OCI-LY1 (cell line): ENCODE measurements around the gene MOGAT1.

Source experiments
- H2AFZ ChIP-seq: fragments of 200-600 bp; sonication (generic), shearing (Covaris generic); 2 replicates; pipeline ENCODE4 v1.6.0; 2014; ENCODE audit warnings: antibody characterized with exemption, mild to moderate bottlenecking, low read length
- H3F3A ChIP-seq: fragments of 200-600 bp; sonication (generic), shearing (Covaris generic); 2 replicates; pipeline ENCODE4 v1.6.0; 2014; ENCODE audit warnings: mild to moderate bottlenecking, antibody characterized with exemption, low read length, moderate library complexity; ENCODE audit not compliant: insufficient read depth
- H3K27ac ChIP-seq: fragments of 200-600 bp; sonication (generic); 2 replicates; pipeline ENCODE4 v1.5.1; 2014; ENCODE audit warnings: low read length, mixed run types, mild to moderate bottlenecking, low read depth; ENCODE audit not compliant: poor library complexity, severe bottlenecking
- H3K27me3 ChIP-seq: fragments of 200-600 bp; sonication (generic); 2 replicates; pipeline ENCODE4 v1.6.0; 2014; ENCODE audit warnings: antibody characterized with exemption, mild to moderate bottlenecking, low read length, moderate library complexity; ENCODE audit not compliant: insufficient read depth
- H3K36me3 ChIP-seq: fragments of 200-600 bp; sonication (generic); 2 replicates; pipeline ENCODE4 v1.6.1; 2014; ENCODE audit warnings: mild to moderate bottlenecking, antibody characterized with exemption, low read length, moderate library complexity, mixed read lengths; ENCODE audit not compliant: insufficient read depth
- H3K4me1 ChIP-seq: fragments of 200-600 bp; sonication (generic); 2 replicates; pipeline ENCODE4 v1.5.1; 2014; ENCODE audit warnings: mild to moderate bottlenecking, low read length, moderate library complexity; ENCODE audit not compliant: insufficient read depth, severe bottlenecking
- H3K4me2 ChIP-seq: fragments of 200-600 bp; sonication (generic), shearing (Covaris generic); 2 replicates; pipeline ENCODE4 v1.6.1; 2014; ENCODE audit warnings: low read length
- H3K4me3 ChIP-seq: fragments of 200-600 bp; sonication (generic); 2 replicates; pipeline ENCODE4 v1.5.1; 2014; ENCODE audit warnings: low read length, low read depth, mild to moderate bottlenecking, mixed read lengths; ENCODE audit not compliant: poor library complexity, severe bottlenecking
- H3K79me2 ChIP-seq: fragments of 200-600 bp; shearing (Covaris generic); 2 replicates; pipeline ENCODE4 v1.6.1; 2016; ENCODE audit warnings: mixed run types, low read length, mixed read lengths; ENCODE audit not compliant: insufficient read depth
- H3K9ac ChIP-seq: fragments of 200-600 bp; sonication (generic), shearing (Covaris generic); 2 replicates; pipeline ENCODE4 v1.6.1; 2014; ENCODE audit warnings: mild to moderate bottlenecking, low read length, mixed read lengths
- H3K9me2 ChIP-seq: fragments of 200-600 bp; sonication (generic), shearing (Covaris generic); 2 replicates; pipeline ENCODE4 v1.6.1; 2014; ENCODE audit warnings: low read depth, mild to moderate bottlenecking, low read length, mixed read lengths
- H3K9me3 ChIP-seq: fragments of 200-600 bp; shearing (Covaris generic); 2 replicates; pipeline ENCODE4 v1.6.1; 2014; ENCODE audit warnings: low read length, mixed read lengths
- H4K20me1 ChIP-seq: fragments of 200-600 bp; sonication (generic), shearing (Covaris generic); 2 replicates; pipeline ENCODE4 v1.6.0; 2016; ENCODE audit warnings: mild to moderate bottlenecking, low read length; ENCODE audit not compliant: insufficient read depth
- CTCF ChIP-seq: fragments of 200-600 bp; sonication (generic), shearing (Covaris generic); IDR thresholded peaks from 2 replicates; pipeline ENCODE4 v1.5.1; 2017; ENCODE audit warnings: mild to moderate bottlenecking, antibody characterized with exemption, low read length, moderate library complexity, mixed read lengths
- EZH2 ChIP-seq: fragments of 200-600 bp; sonication (generic), shearing (Covaris generic); IDR thresholded peaks from 2 replicates; pipeline ENCODE4 v1.8.0; 2017; ENCODE audit warnings: borderline replicate concordance, mixed run types, mild to moderate bottlenecking, antibody characterized with exemption, low read length, moderate library complexity, mixed read lengths

MOGAT1 gene

GRCh38 chr2:222751238-222751637 lies 79.8 kb downstream of the MOGAT1 start:
- Histone ChIP-seq H3K9me2 (no peaks in the 10 kb centered on the region), H4K20me1 (no peaks in the 10 kb centered on the region), H3K27ac (no peak overlapping the region), H3K9ac (no peak overlapping the region), H3K79me2 (no peaks in the 10 kb centered on the region), H3K4me2 (no peak overlapping the region), H3K9me3 (peaks cover 3% of the 10 kb centered on the region; the same call in 1 of the 2 replicates), H3K4me1 (peaks cover 4% of the 10 kb centered on the region), H2AFZ (0 out of 2 replicates have a peak overlapping the region, but pooled peaks have one; percentile 78), H3K27me3 (no peaks in the 10 kb centered on the region), H3K36me3 (no peaks in the 10 kb centered on the region), H3F3A (no peaks in the 10 kb centered on the region), H3K4me3 (no peak overlapping the region)
- no peak for TF ChIP-seq CTCF
- no peak for TF ChIP-seq EZH2

DNA sequence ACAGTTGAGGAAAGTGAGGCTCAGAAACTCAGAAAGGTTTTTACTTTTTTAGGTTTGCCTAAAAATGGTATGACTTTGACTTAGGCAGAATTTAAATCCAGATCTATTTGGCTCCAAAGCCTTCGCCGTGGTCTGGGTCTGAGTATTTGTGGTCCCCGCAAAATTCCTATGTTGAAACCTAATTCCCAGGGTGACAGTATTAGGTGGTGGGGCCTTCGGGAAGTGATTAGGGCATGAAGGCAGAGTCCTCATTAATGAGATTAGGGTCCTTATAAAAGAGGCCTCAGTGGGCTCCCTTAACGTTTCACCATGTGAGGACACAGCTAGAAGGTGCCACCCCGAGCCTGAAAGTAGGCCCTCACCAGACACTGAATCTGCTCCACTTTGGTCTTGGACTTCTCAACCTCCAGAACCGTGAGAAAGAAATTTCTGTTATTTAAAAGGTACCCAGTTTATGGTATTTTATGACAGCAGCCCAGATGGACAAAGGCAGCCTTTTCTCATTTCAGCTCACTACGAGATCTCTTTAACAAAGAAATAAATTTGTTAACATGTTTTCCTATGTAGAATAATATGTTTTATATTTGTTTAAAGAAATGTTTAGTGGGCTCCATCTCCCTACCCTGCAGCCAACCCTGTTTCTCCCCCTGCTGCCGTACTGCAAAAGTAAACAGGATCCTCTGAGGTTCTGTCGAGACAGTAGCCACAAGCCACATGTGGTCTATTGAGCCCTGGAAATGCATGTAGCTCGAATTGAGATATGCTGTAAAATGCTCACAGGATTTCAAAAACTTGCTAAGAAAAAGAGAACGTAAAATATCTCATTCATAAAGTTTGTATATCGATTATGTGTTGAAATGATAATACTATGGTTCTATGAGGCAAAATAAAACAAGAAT lies 80.6 kb downstream of the MOGAT1 start:
- Histone ChIP-seq H3K79me2 (no peaks in the 10 kb centered on the region), H3K4me1 (peaks cover 4% of the 10 kb centered on the region), H3K27ac (no peak overlapping the region), H3F3A (no peaks in the 10 kb centered on the region), H3K9ac (no peak overlapping the region), H3K36me3 (no peaks in the 10 kb centered on the region), H3K9me2 (no peaks in the 10 kb centered on the region), H4K20me1 (no peaks in the 10 kb centered on the region), H3K4me3 (no peak overlapping the region), H3K27me3 (no peaks in the 10 kb centered on the region), H3K9me3 (peaks cover 3% of the 10 kb centered on the region; the same call in 1 of the 2 replicates), H3K4me2 (no peak overlapping the region), H2AFZ (no peak overlapping the region)
- TF ChIP-seq EZH2 (no peak), CTCF (no peak)

- H3K79me2 ChIP-seq, result no peaks in the 10 kb centered on the region
- H3K4me2 ChIP-seq, result no peak overlapping the region
- no peaks in the 10 kb centered on the region for H3K27me3 ChIP-seq
- peaks cover 4% of the 10 kb centered on the region for H3K4me1 ChIP-seq
- no peaks in the 10 kb centered on the region for H3K9me2 ChIP-seq
- H2AFZ ChIP-seq, result no peak overlapping the region
- H3K4me3 ChIP-seq, result no peak overlapping the region
- no peak overlapping the region for H3K9ac ChIP-seq
- no peaks in the 10 kb centered on the region for H4K20me1 ChIP-seq
- no peaks in the 10 kb centered on the region for H3K36me3 ChIP-seq
- no peaks in the 10 kb centered on the region for H3F3A ChIP-seq
- no peak for TF ChIP-seq EZH2
- no peak for TF ChIP-seq CTCF
- no peak overlapping the region for H3K27ac ChIP-seq
- peaks cover 3% of the 10 kb centered on the region; the same call in 1 of the 2 replicates for H3K9me3 ChIP-seq
Measured at GRCh38 chr2:222752746-222753145, 81.3 kb downstream of the MOGAT1 start.
